Superior temporal gyrus (tissue), 1 donor: Measurements from ENCODE around the gene PGAP6.
"Not testable (repeated sequence)": the region's sequence is repeated elsewhere in the genome, so short reads cannot be mapped to it uniquely, and the experiment has no call there.

Experiments
- DNase-seq: peaks from one replicate; pipeline ENCODE4 v3.0.0-alpha.2; 2016; ENCODE audit errors: extremely low spot score

PGAP6 gene

GRCh38 chr16:379183-379960 lies 2.4 kb downstream of the PGAP6 start:
- no peak for DNase-seq

GRCh38 chr16:378821-379182 lies 3.0 kb downstream of the PGAP6 start:
- no peak for DNase-seq

- DNase-seq: not testable (repeated sequence)
Observed at GRCh38 chr16:378113-378820, 3.5 kb downstream of the PGAP6 start.

- no peak for DNase-seq
Observed at GRCh38 chr16:377419-377951, 4.3 kb downstream of the PGAP6 start.

- DNase-seq: no peak
Observed at GRCh38 chr16:376817-377418, 4.9 kb downstream of the PGAP6 start.

- no peak for DNase-seq
Observed at GRCh38 chr16:375927-376816, 5.6 kb downstream of the PGAP6 start.

- no peak for DNase-seq
Observed at GRCh38 chr16:375212-375611, 6.6 kb downstream of the PGAP6 start.

GRCh38 chr16:374616-374926 lies 7.2 kb downstream of the PGAP6 start:
- DNase-seq: no peak

- DNase-seq: no peak
Observed at GRCh38 chr16:373848-374615, 7.7 kb downstream of the PGAP6 start.

GRCh38 chr16:373020-373598 lies 8.7 kb downstream of the PGAP6 start:
- no peak for DNase-seq

- DNase-seq: no peak
Observed at GRCh38 chr16:372302-372983, 9.3 kb downstream of the PGAP6 start.

- no peak for DNase-seq
Observed at GRCh38 chr16:371515-372301, 10.1 kb downstream of the PGAP6 start.

GRCh38 chr16:370979-371514 lies 10.7 kb downstream of the PGAP6 start:
- no peak for DNase-seq

GRCh38 chr16:370443-370842 lies 11.3 kb downstream of the PGAP6 start, which contains the start of gene MRPL28:
Gene MRPL28, minus strand, starts transcription at chr16:370538. Its CDS starts 320 bp downstream, at chr16:370218.
- DNase-seq: peak; percentile 96

- no peak for DNase-seq
Observed at GRCh38 chr16:369866-370436, 11.8 kb downstream of the PGAP6 start.

- no peak for DNase-seq
Observed at GRCh38 chr16:369275-369865, 12.4 kb downstream of the PGAP6 start.

GRCh38 chr16:368388-369158 lies 13.2 kb downstream of the PGAP6 start:
- DNase-seq: no peak
